GM21529 (cell line): ENCODE results near the gene TBC1D3H.
"Not testable (repeated sequence)": the region's sequence is repeated elsewhere in the genome, so short reads cannot be mapped to it uniquely, and the experiment has no call there.

Experiments
- ATAC-seq: cut with Tn5 transposase; IDR thresholded peaks from one replicate; pipeline ENCODE4 v1.9.1; 2021; ENCODE audit not compliant: unreplicated experiment

TBC1D3H gene

DNA sequence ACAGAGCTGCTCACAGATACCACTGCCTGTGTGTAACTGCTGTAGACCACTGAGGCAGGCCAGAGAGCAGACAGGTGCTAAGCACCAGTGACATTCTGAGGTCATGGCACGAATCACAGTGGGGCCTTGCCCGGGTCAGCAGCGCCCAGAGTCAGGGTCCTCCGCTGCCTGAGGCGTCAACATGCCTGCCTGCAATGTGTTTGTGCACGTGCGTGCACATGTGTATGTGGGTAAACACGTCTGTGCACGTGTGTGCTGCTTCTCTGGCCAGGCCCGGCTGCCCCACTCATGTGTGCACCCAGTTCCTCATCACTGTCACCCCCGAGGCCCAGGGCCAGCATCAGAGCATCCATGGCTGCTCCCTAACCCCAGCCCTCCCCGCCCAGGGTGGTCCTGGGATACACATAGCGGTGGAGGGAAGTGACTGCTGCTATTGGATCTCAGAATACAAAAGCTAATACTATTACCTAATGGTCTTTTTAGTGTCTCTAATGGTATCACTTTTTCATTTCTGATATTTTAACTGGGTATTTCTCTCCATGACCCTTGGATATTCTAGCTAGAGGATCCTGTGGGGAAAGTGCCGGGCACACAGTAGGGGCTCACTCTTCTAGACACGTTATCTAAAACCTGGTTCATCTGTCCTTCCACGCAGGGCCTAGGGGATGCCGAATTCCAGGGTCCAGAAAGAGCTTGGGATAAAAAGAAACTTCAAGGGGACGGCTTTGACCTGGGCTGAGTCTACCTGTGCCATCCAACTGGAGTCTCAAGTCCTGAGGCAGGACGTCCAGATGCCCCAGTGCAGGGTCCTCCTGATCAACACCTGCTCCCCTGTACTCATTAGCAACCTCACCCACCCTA is at the start of gene TBC1D3H:
Gene TBC1D3H, minus strand, starts transcription at position 51 of the 861 bp plus-strand sequence. CDS start 1,540 bp downstream, outside the sequence.
- not testable (repeated sequence) for ATAC-seq

DNA sequence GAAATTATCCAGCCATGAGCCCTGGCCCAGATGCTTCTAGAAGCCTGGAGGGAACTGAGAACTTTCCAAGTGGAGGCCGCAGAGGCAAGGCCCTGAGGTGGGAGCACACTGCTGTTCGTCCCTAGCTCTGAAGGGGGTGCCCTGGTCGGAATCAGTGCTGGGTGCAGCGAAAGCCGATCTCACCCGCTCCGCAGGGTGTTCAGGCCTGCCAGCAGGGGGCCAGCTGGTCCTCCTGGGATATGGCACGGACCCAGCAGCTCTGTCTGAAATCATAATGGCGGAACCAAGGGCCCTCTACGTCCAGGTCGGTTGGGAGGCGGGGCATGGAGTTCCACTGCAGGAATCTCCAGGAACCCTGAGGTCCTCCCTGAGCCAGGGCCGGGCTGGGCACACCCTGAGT is 40.7 kb upstream of the TBC1D3H start:
- ATAC-seq, result not testable (repeated sequence)

DNA sequence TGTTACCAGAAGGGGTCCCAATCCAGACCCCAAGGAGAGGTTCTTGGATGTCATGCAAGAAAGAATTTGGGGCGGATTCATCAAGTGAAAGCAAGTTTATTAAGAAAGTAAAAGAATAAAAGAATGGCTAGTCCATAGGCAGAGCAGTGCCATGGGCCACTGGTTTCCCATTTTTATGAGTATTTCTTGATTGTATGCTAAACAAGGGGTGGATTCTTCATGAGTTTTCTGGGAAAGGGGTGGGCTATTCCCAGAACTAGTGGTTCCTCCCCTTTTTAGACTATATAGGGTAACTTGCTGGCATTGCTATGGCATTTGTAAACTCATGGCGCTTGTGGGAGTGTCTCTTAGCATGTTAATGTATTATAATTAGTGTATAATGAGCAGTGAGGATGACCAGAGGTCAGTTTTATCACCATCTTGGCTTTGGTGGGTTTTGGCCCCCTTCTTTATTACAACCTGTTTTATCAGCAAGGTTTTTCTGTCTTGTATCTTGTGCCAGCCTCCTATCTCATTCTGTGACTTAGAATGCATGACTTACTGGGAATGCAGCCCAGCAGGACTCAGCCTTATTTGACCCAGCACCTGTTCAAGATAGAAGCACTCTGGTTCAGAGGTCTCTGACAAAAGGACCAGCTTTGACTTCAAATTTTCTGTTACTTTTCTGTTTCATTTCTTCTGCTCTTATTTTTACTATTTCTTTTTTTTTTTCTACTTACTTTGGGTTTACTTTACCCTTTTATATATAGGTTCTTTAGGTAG is 27.1 kb upstream of the TBC1D3H start:
- not testable (repeated sequence) for ATAC-seq

DNA sequence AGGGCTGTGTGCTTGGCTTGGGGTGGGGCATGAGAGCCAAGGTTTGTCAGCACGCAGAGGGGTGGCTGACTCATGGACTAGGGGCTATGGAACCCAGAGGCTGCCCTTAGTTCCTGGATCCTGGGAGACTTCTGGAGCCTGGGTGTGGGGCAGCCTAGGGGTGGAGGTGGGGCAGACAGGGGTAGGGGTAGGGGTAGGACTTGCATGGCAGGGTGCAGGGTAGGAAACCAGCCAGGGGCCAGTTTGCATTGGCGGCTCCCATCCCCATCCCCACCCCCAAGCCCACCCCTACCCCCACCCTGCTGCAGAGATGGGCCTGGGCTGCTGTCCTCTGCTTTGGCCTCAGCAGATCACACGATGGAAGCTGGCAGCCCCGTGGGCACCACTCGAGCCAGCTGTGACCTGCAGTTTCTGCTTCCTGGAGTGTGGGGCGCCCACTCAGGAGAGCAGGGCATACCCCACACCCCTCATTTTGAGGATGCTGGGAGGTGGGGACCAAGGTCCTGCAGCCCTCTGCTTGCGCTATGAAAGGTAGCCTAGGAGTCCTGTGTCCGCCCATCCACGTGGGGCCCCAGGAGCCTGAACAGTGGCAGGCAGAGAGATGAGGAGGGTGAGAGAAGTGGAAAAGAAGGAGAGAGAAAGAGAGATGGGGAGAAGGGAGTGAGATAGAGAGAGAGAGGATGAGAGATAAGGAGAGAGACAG is 2.9 kb upstream of the TBC1D3H start:
- not testable (repeated sequence) for ATAC-seq

DNA sequence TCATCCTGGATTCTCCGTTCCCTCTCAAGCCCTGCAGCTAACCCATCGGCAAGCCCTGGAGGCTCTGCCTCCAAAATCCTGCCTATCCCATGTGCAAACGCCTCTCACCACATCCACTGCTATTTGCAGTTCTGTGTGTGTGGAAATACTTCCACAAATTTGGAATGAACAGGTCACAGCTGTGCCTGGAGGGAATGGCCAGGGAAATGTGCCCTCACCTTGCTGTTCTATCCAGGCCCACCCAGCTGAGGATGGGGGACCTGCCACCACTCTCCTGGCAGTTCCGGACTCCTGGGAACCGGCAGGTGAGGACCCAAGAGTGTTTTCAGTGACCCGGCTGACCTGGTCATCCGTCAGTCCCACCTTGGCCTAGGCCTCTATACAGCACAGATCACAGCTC is 12.3 kb downstream of the TBC1D3H start:
- not testable (repeated sequence) for ATAC-seq

DNA sequence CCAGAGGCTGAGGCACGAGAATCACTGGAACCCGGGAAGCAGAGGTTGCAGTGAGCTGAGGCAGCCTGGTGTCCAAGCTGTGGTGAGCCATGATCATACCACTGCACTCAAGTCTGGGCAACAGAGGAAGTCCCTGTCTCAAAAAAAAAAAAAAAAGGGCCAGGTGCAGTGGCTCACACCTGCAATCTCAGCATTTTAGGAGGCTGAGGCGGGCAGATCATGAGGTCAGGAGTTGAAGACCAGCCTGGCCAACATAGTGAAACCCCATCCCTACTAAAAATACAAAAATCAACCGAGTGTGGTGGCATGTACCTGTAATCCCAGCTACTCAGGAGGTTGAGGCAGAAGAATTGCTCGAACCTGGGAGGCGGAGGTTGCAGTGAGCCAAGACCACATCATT is 25.7 kb downstream of the TBC1D3H start:
- ATAC-seq, result not testable (repeated sequence)
